Neuron (in vitro differentiated cells): ENCODE measurements around the gene ZNF506.
"Not testable (repeated sequence)": the region's sequence is repeated elsewhere in the genome, so short reads cannot be mapped to it uniquely, and the experiment has no call there.

Experiments used
- H2AFZ ChIP-seq: one replicate; pipeline ENCODE4 v1.6.1; 2013; ENCODE audit warnings: low read depth, mild to moderate bottlenecking, inconsistent platforms, low read length, moderate library complexity
- H3K27me3 ChIP-seq: one replicate; pipeline ENCODE4 v1.6.1; 2013; ENCODE audit warnings: low read length; ENCODE audit not compliant: insufficient read depth
- H3K36me3 ChIP-seq: one replicate; pipeline ENCODE4 v1.6.1; 2013; ENCODE audit warnings: low read length; ENCODE audit not compliant: insufficient read depth
- H3K4me1 ChIP-seq: one replicate; pipeline ENCODE4 v1.6.1; 2013; ENCODE audit warnings: low read length; ENCODE audit not compliant: insufficient read depth
- H3K4me3 ChIP-seq: 2 replicates; pipeline ENCODE4 v1.5.1; 2013; ENCODE audit warnings: mild to moderate bottlenecking, low read length, moderate library complexity
- H3K9me3 ChIP-seq: one replicate; pipeline ENCODE4 v1.6.1; 2013; ENCODE audit warnings: low read length

ZNF506 gene

GRCh38 chr19:19746286-19747213 is 75.0 kb downstream of the ZNF506 start:
- H3K4me1 ChIP-seq: no peaks in the 10 kb centered on the region
- peaks cover 31% of the 10 kb centered on the region for H3K9me3 ChIP-seq
- no peak overlapping the region for H3K4me3 ChIP-seq
- H3K27me3 ChIP-seq: no peaks in the 10 kb centered on the region
- H3K36me3 ChIP-seq: no peaks in the 10 kb centered on the region
- H2AFZ ChIP-seq: no peak overlapping the region

DNA sequence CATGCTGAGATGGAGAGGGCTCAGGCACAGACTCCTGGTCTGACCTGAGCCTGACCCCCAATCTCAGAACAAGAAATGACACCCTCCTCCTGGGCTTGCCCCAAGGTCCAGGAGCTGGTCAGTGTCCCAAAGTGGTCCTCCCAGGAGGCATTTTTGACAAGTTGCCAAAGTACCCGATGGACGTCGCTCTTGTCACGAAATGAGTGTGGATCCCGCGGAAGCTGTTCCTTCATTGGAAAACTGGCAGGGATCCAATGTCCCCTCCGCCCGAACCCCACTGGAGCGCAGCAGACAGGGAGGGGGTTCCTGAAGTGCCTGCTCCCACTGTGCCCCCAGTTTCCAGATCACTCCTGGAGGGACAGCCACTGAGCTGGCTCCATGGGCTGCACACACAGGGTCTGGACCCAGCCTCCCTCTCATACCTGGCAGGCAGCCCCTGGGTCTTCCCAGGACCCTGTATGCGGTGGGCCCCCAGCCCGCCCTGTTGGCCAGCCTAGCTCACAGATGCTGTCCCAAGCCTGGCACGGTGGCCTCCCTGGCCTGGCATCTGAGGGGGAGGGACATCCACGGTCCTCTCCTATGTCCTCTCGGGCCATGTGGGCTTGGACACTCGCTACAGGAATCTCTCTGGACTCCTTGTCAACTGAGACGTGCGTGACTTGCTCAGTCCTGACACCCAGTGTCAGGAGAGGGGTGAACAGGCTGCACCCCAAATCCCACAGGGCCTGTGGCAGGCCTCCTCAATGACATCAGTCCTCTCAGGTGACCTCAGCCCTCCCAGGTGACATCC is 75.9 kb downstream of the ZNF506 start:
- H2AFZ ChIP-seq: no peak overlapping the region
- H3K36me3 ChIP-seq: no peaks in the 10 kb centered on the region
- peaks cover 27% of the 10 kb centered on the region for H3K9me3 ChIP-seq
- no peaks in the 10 kb centered on the region for H3K4me1 ChIP-seq
- no peaks in the 10 kb centered on the region for H3K27me3 ChIP-seq
- H3K4me3 ChIP-seq: no peak overlapping the region

DNA sequence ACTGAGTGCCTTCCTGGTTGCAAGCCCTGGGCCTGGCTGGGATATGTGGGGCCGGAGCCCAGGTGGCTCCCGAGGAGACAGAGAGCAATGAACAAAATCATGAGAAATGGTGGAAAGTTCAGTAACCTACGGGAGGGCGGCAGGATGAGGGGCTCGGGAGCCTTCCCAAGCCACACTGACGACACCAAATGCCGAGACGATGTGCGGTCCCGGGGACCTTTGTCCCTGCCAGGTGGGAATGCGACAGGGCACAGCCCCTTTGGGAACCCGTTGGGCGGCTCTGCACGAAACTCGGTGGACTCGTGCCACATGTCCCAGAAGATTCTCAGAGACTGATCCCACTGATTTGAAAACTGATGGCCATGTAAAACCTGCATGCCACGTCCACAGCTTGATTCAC is 76.9 kb downstream of the ZNF506 start:
- Histone ChIP-seq H3K36me3 (no peaks in the 10 kb centered on the region), H3K4me3 (no peak overlapping the region), H3K27me3 (no peaks in the 10 kb centered on the region), H3K9me3 (peaks cover 24% of the 10 kb centered on the region), H2AFZ (no peak overlapping the region), H3K4me1 (no peaks in the 10 kb centered on the region)

DNA sequence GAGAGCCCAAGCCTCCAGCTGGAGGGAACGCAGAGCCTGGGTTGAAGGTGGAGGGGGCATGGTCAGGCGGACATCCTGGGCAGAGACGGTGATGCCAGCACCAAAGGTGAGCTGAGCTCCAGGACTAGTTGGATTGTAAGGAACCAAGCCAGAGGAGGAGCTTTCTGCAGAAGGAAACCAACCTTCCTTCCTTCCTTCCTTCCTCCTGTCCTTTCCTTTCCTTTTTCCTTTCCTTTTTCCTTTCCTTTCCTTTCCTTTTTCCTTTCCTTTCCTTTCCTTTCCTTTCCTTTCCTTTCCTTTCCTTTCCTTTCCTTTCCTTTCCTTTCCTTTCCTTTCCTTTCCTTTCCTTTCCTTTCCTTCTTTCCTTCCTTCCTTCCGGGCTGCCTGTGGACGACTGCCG is 77.6 kb downstream of the ZNF506 start:
- not testable (repeated sequence) for H3K36me3 ChIP-seq, H3K4me1 ChIP-seq, H3K4me3 ChIP-seq, H2AFZ ChIP-seq, H3K27me3 ChIP-seq
- peaks cover 26% of the 10 kb centered on the region for H3K9me3 ChIP-seq

DNA sequence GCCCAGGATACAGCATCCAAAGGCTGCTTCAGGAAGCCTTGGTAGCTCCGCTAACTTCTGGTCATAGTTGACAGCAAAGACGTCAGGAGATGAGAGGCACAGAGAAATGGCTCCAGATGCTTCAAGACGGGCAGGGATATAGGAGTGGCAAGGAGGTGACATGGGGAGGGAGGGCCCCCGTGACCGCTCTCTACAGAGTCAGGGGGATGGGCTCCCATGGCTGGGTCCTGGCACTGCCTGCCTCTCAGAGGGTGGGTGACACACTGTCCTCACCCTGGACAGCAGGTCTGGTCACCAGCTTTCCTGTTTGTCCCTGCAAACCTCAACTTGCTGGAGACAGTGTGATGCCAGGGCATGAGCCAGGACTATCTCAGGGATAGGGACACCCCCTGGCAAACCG is 78.4 kb downstream of the ZNF506 start:
- Histone ChIP-seq H3K4me3 (no peak overlapping the region), H3K36me3 (no peaks in the 10 kb centered on the region), H3K9me3 (peaks cover 26% of the 10 kb centered on the region), H2AFZ (no peak overlapping the region), H3K4me1 (no peaks in the 10 kb centered on the region), H3K27me3 (no peaks in the 10 kb centered on the region)

DNA sequence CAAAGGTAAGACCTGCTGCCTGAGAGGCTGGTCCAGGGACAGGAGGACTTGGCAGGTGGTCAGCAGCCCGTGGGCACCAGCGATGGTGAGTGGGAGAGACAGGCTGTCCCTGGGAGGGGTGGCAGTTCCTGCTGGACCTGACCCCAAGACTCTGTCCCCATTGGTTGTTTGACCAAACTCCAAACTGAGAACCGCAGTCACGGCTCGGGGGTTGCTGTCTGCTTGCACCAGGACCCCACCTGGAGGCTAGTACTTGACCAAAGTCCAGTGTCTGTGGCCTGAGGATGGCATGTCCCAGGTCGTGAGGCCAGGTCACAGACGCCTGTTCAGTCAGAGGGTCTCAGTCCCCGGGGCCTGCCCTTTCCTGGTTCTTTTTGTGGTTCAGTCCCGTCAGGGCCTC is 78.8 kb downstream of the ZNF506 start:
- H3K27me3 ChIP-seq: no peaks in the 10 kb centered on the region
- peaks cover 22% of the 10 kb centered on the region for H3K9me3 ChIP-seq
- no peaks in the 10 kb centered on the region for H3K36me3 ChIP-seq
- no peak overlapping the region for H3K4me3 ChIP-seq
- H3K4me1 ChIP-seq: no peaks in the 10 kb centered on the region
- no peak overlapping the region for H2AFZ ChIP-seq
